ENCODE data around the gene WSCD2.

GRCh38 chr12:108196319-108196718 lies 67.2 kb downstream of the WSCD2 start:
- no peak for TF ChIP-seq YY1 (IDR thresholded peaks at IDR 0.05; ENCODE audit: low read depth)
- TF ChIP-seq, protein P1, sequence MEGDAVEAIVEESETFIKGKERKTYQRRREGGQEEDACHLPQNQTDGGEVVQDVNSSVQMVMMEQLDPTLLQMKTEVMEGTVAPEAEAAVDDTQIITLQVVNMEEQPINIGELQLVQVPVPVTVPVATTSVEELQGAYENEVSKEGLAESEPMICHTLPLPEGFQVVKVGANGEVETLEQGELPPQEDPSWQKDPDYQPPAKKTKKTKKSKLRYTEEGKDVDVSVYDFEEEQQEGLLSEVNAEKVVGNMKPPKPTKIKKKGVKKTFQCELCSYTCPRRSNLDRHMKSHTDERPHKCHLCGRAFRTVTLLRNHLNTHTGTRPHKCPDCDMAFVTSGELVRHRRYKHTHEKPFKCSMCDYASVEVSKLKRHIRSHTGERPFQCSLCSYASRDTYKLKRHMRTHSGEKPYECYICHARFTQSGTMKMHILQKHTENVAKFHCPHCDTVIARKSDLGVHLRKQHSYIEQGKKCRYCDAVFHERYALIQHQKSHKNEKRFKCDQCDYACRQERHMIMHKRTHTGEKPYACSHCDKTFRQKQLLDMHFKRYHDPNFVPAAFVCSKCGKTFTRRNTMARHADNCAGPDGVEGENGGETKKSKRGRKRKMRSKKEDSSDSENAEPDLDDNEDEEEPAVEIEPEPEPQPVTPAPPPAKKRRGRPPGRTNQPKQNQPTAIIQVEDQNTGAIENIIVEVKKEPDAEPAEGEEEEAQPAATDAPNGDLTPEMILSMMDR (IDR thresholded peaks at IDR 0.05), result no peak
- TF ChIP-seq EP300 (IDR thresholded peaks at IDR 0.05; ENCODE audit: borderline replicate concordance in 1 of 2, low read depth in 1 of 2, low read length in 1 of 2), result no peak
- no peak for TF ChIP-seq NFIC (IDR thresholded peaks at IDR 0.05; ENCODE audit: borderline replicate concordance)
- TF ChIP-seq FOXM1 (IDR thresholded peaks at IDR 0.05; ENCODE audit: low read depth), result no peak
- no peak for TF ChIP-seq TEAD4 (IDR thresholded peaks at IDR 0.05; ENCODE audit: borderline replicate concordance, insufficient read depth)
- no peak for TF ChIP-seq JUND (IDR thresholded peaks at IDR 0.05)
- no peak for TF ChIP-seq SIN3A (IDR thresholded peaks at IDR 0.05; ENCODE audit: borderline replicate concordance, low read depth, low read length)
- no peak for TF ChIP-seq RAD21 (IDR thresholded peaks at IDR 0.05; ENCODE audit: low read length)
- no peak for TF ChIP-seq POLR2AphosphoS5 (IDR thresholded peaks at IDR 0.05; ENCODE audit: low read depth, low read length)
- no peak for TF ChIP-seq RFX5 (IDR thresholded peaks at IDR 0.05; ENCODE audit: low read length)
- TF ChIP-seq, protein P2, sequence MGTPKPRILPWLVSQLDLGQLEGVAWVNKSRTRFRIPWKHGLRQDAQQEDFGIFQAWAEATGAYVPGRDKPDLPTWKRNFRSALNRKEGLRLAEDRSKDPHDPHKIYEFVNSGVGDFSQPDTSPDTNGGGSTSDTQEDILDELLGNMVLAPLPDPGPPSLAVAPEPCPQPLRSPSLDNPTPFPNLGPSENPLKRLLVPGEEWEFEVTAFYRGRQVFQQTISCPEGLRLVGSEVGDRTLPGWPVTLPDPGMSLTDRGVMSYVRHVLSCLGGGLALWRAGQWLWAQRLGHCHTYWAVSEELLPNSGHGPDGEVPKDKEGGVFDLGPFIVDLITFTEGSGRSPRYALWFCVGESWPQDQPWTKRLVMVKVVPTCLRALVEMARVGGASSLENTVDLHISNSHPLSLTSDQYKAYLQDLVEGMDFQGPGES (IDR thresholded peaks at IDR 0.05; ENCODE audit: low read depth, low read length), result no peak
- no peak for TF ChIP-seq FOXJ3 (CRISPR knock-in tag; IDR thresholded peaks at IDR 0.05)
- no peak for TF ChIP-seq GABPA (IDR thresholded peaks at IDR 0.05; ENCODE audit: low read depth)

Measured in SK-N-SH (cell line).